H7 (cell line): ENCODE results near the gene RASEF. TPM values are rescaled to one million over a fixed set of nuclear protein-coding genes. Genes with fewer than 3 reads are reported as not detected.

ENCODE experiments used
- DNase-seq: peaks from one replicate; pipeline ENCODE4 v3.0.0; 2012
- H3K27me3 ChIP-seq: 2 replicates; pipeline ENCODE4 v1.6.0; 2011; ENCODE audit warnings: mild to moderate bottlenecking, low read length; ENCODE audit not compliant: control insufficient read depth, insufficient read depth
- H3K36me3 ChIP-seq: replicated peaks from 2 replicates; pipeline ENCODE4 v1.5.1; 2011; ENCODE audit warnings: low read length; ENCODE audit not compliant: control insufficient read depth, insufficient read depth
- H3K4me3 ChIP-seq: 2 replicates; pipeline ENCODE4 v1.5.1; 2011; ENCODE audit warnings: low read depth, mild to moderate bottlenecking, control low read depth, low read length, moderate library complexity; ENCODE audit not compliant: insufficient read depth
- total RNA-seq: library from RNA; depleted of rRNA; stranded (reverse); fragments of >200 nt; shearing (Covaris generic); gene quantifications from 2 replicates; pipeline ENCODE4 v1.2.3, GENCODE V29; 2014

RASEF gene
- total RNA-seq, 1 experiment from 2014 or later: 1.2 TPM

DNA sequence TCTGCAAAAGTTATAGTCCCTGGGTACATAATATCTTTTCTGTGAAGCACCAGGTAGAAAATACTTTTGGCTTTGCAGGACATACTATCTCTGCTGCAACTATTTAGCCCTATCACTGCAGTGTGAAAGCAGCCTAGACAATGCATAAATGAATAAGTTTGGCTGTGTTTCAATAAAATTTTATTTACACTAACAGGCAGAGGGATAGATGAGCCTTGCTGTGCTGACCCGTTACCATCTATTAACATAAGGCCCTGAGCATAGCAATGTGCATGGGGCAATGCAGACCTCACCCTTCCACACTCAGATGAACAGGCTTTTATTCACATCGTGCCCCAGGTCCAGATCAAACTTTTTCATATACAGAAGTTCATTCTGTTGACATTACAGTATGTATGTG is 27.8 kb downstream of the RASEF start:
- no peak for DNase-seq
- Histone ChIP-seq H3K4me3 (no peak overlapping the region), H3K36me3 (no peaks in the 10 kb centered on the region), H3K27me3 (no peaks in the 10 kb centered on the region)

DNA sequence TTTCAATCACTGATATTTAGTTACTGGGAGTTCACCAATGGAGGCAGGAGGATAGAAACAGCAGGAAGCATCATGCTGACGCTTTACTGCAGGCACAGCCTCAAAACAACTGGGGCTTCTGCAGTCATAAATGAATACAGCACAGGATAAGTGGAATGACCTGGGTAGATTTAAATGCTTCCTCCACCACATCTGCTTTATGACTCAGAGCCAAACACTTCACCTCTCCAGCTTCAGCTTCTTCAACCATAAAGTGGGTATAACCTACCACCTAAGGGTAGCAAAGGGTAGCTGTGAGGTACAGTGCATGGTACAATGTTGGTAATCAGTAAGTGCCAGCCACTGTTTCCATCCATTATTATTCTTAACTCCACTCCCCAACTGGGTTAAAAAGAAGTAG is 28.4 kb downstream of the RASEF start:
- Histone ChIP-seq H3K27me3 (no peaks in the 10 kb centered on the region), H3K36me3 (no peaks in the 10 kb centered on the region), H3K4me3 (no peak overlapping the region)
- DNase-seq: no peak

DNA sequence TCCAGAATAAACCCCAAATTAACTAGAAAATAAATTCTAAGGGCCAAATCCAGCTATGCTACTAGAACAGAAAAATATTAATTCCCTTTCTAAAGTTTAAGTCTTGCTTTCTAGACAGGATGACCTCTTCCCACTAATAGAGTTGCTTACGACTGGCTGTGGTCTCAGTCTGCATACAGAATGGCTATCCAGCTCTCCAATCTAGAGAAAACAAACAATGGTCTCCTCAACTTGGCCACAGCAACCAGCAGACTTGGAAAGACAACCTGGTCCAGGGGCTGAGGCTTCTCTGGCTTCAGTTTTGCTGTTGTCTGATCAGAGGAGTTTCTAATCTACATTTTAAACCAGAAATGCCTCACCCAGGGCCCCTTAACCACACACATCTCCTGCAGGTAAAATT is 28.9 kb downstream of the RASEF start:
- no peak for DNase-seq
- Histone ChIP-seq H3K36me3 (no peaks in the 10 kb centered on the region), H3K27me3 (no peaks in the 10 kb centered on the region), H3K4me3 (no peak overlapping the region)

DNA sequence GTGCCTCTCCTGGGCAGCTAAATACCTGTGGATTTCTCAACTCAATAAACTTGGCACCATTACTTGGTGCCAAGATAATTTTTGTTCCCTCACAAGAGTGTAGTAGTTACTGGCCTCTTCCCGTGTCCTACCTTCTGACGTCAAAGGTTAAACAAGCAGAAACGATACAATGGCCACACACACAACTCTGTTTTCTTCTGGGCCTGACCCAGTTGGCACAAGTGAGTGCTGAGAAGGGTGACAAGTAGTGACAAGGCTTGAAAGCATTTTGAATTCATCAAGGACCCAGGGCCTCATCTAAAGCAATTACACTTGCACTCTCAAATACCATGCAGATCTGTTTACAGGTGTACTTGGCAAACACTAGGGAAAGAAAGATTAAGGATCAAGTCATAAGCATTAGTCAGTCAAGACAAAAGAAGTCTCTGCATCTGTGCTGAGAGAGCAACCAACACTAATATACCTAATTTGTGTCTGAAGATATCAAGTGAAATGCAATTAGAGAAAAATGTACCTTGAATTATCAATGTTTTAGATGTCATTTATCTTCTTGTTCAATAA is 30.8 kb downstream of the RASEF start:
- DNase-seq: no peak
- no peaks in the 10 kb centered on the region for H3K27me3 ChIP-seq

DNA sequence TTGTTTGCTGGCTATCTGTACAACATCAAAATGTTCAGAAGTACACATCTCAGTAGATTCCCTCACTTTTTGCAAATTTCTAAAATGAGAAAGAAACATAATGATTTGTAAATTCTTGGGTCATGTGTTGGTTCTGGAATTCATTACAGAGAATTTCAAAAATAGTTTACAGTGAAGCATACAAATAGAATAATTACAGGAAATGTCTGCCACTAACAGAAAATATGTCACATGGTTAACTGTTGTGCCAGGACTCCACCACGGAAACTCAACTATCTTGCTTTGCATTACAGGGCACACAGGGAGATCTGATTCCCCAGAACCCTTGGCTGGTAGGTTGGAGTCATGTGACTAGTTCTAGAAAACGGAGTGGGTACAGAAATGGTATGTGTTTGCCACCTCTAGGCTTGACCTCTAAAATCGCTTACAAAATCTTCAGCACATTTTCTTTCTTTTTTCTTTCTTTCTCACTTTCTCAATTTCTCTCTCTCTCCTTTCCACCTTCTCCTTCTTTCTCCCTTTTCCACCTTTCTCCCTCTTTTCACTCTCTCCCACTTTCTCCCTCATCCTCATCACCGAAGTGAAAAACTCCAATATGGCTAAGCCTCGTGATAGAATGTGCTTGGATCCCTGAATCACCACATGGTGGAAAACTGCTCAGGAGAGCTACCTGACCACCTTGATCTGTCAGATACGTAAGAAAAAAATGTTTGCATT is 32.4 kb downstream of the RASEF start:
- Histone ChIP-seq H3K4me3 (no peak overlapping the region), H3K36me3 (no peaks in the 10 kb centered on the region), H3K27me3 (no peaks in the 10 kb centered on the region)
- DNase-seq: no peak

More for the DNA sequence above, 30.8 kb downstream of the RASEF start:
- H3K4me3 ChIP-seq: no peak overlapping the region
- H3K36me3 ChIP-seq: no peaks in the 10 kb centered on the region

DNA sequence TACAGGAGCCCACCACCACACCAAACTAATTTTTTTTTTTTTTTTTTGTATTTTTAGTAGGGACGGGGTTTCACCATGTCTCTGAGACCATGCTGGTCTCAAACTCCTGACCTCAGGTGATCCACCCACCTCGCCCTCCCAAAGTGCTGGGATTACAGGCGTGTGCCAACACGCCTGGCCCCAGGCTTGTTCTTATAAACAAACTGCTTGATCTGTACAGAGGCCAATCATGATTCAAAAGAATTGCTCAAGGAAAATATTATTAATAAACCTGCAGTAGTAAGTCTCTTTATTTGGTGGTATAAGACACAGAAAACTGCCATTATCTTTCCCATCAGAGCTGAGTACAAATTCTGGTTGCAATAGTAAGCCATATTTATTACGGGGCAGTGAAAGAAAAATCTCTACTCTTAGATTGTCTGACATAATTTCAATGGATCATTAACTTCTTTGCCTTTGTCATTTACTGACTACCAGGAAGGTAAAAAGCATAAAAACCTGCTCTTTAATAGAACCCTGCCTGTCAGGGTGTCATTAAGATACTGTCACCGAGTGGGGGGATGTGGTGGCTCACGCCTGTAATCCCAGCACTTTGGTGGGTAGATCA is 33.3 kb downstream of the RASEF start:
- H3K27me3 ChIP-seq: no peaks in the 10 kb centered on the region
- no peak for DNase-seq
- H3K4me3 ChIP-seq: no peak overlapping the region
- H3K36me3 ChIP-seq: no peaks in the 10 kb centered on the region

DNA sequence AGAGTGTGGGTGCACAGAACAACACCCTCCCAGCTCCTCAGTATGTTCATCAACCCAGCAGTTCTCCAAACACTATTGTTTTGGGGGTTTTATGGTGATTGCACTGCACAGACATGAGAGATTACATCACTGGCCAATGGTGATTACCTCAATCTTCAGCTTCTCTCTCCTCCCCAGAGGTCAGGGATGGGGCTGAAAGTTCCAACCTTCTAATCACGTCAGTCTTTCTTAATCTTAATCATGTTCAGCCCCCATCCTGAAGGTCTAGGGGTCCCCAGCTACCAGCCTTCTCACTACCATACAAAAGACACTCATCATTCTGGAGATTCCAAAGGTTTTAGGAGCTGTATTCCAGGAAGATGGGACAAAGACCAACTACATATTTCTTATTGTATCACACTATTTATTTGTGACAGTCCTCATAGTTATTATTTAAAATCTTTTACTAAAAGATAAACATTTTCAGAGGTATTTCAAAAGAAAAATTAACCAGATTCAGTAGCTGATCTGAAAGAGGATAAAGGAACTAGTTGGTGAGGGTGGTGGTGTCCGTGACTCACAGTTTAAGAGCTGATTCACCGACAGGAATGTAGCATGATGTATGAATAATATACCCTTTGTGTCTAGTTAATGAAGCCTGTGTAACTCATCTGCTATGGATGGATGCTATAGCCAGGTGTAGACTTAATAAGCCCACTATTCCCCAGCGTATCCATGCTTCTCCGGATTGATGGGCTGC is 35.6 kb downstream of the RASEF start:
- no peak overlapping the region for H3K4me3 ChIP-seq
- DNase-seq: no peak
- H3K27me3 ChIP-seq: no peaks in the 10 kb centered on the region
- no peaks in the 10 kb centered on the region for H3K36me3 ChIP-seq

DNA sequence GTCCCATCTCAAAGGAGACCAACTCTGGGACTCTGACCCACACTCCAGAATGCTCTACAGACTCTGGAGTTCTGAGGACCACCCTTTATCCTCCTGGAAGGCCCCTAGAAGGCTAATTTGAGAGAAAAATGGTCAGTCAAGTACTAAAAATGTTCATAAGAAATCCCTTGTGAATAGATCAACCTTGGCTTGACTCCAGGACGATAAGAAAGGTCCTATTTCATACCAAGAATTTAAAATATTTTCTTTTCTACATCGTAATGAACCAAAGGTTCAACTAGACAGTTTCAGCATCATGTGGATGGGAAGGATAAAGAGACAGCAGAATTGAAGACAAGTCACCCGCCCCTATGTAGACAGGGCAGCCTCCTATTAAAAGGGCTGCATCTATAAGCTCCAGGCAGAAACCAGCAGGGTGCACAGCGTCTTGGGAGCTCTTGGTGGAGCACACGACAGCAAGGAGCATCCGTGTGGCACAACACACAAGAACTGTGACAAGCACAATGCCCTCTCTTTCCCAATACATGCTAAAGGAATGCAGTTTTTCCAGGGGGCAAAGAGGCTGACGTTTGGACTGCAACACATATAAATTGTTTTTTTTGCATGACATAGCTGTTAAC is 38.3 kb downstream of the RASEF start:
- Histone ChIP-seq H3K4me3 (no peak overlapping the region), H3K27me3 (no peaks in the 10 kb centered on the region), H3K36me3 (no peaks in the 10 kb centered on the region)
- DNase-seq: no peak

DNA sequence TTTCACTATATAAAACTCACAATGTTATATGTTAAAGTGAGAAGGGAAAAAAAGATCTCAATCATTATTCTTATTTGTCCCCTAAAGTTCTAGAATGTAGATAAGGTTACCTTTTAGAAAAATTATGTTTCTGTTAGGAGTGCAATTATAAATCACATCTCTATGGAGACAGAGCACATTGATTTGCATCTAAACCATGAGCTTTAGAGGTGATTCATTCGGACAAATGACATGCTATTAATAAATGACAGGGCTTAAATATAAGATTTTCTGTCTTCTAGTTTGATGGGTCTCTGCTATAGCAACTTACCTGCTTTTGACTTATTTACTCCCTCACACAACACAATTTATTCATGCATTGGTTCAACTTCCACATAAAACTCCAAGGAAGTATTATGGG is 39.8 kb downstream of the RASEF start:
- H3K36me3 ChIP-seq: no peaks in the 10 kb centered on the region
- DNase-seq: no peak
- H3K4me3 ChIP-seq: no peak overlapping the region
- H3K27me3 ChIP-seq: no peaks in the 10 kb centered on the region

DNA sequence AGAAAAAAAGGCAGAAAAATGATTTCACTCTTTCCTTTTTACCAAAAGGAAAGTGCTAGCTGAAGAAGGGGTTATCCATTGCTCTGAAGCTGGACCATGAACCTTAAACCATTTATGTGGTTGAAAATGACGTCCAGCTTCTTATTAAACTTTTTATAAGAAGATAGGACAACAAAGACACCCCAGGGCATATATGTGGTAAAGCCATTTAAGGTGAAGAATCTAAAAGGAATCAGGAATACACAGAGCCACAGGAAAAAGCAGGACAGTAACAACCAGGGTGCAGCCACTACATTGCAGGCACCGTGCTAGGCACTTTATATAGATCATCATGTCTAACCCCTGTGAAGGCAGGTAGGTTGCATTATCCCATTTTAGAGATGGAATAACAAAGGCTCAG is 42.1 kb downstream of the RASEF start:
- no peak overlapping the region for H3K4me3 ChIP-seq
- no peak for DNase-seq
- H3K36me3 ChIP-seq: no peaks in the 10 kb centered on the region
- H3K27me3 ChIP-seq: no peaks in the 10 kb centered on the region

DNA sequence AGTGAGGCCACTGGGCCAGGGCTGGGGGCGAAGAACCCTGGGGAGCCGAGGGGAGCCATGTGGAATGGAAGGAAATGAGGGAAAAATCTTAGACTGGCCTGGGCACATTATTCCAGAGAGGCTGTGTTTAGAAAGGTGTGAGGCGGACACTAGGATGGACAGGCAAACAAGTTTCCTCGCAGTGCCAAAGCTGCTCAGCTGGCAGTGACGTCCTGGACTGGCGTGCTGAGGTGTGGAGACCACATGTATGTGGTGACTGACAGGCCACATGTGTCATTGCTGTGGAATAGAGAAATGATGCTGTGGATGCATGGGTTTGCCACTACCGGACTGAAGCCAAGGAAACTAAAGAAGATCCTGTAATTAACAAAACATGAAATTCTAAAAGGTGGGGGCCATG is 42.6 kb downstream of the RASEF start:
- Histone ChIP-seq H3K4me3 (no peak overlapping the region), H3K36me3 (no peaks in the 10 kb centered on the region), H3K27me3 (no peaks in the 10 kb centered on the region)
- DNase-seq: no peak

DNA sequence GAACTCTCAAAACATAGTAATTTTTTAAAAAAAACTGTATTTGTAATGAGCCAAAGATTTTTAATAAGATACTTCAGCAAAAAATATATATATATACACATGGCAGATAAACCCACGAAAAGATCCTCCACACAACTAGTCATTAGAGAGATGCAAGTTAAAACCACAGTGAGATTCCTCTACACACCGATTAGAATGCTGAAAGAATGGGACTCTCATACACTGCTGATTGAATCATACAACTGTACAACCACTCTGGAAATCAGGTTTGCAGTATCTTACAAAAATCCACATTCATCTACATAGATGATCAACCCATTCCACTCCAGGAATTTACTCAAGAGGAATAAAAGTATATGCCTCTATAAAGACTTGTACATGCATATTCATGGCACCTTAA is 43.7 kb downstream of the RASEF start:
- no peak overlapping the region for H3K4me3 ChIP-seq
- no peaks in the 10 kb centered on the region for H3K36me3 ChIP-seq
- H3K27me3 ChIP-seq: no peaks in the 10 kb centered on the region
- DNase-seq: no peak

DNA sequence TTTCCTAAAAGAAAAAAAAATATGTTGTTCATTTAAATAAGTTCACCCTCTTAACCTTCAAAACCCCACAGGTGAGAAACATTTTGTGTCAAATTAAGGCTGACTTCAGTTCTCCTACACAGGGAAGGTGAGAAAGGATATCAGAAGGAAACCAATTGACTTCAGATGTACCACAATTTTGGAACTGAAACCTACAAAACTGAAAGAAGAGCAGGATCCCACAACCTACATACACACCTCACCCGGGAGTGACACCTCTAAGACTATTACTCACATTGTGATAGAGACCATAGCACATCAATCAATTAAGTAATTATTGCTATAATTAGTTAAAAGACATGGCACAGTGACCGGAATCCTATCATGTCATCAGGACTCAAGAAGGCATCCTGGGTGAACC is 47.0 kb downstream of the RASEF start:
- H3K36me3 ChIP-seq: no peaks in the 10 kb centered on the region
- H3K27me3 ChIP-seq: no peaks in the 10 kb centered on the region
- H3K4me3 ChIP-seq: no peak overlapping the region
- DNase-seq: no peak

DNA sequence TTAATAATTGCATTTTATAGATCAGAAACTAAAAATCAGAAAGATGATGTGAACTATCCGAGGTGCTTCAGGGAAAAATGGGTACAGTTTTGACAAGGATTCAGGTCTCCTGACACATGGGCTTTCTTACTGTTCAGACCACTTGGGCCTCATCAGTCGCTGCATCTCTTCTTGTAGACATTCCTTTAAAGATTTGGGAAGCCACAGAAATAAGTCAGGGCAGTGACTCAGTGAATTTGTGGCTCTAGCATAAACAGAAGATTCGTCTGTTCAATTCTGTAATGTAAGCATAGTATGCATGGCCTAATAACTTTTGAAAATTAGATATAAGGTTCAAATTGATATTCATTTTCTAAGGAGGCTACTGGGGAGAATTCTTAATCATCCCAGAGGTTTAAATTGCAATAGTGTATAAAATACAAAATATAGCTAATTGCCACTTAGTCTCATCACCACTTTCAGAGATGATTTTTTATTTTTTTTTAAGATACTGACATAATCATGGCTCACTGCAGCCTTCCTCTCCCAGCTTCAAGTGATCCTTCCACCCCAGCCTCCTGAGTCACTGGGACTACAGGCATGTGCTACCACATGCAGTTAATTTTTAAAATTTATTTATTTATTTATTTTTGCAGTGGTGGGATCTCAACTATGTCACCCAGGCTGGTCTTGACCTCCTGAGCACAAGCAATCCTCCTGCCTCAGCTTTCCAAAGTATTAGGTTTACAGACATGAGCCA is 48.9 kb downstream of the RASEF start:
- no peaks in the 10 kb centered on the region for H3K36me3 ChIP-seq
- DNase-seq: no peak
- H3K4me3 ChIP-seq: no peak overlapping the region
- no peaks in the 10 kb centered on the region for H3K27me3 ChIP-seq
